NCI-H2107 treated with DMSO at 0.1 percent for 48 hours (cell line): Measurements from ENCODE around the gene NF2.
"Not testable (repeated sequence)": the region's sequence is repeated elsewhere in the genome, so short reads cannot be mapped to it uniquely, and the experiment has no call there.

ENCODE experiments used
- DNase-seq: peaks from one replicate; lab custom pipeline; 2025; ENCODE audit not compliant: unreplicated experiment; lab: John Stamatoyannopoulos, UW

Gene NF2

GRCh38 chr22:29603358-29604075 is at the start of gene NF2:
Gene NF2, plus strand, starts transcription at chr22:29603633. Its CDS starts 366 bp downstream, at chr22:29603999.
- DNase-seq, result peak; percentile 81

GRCh38 chr22:29555065-29555644 is 48.3 kb upstream of the NF2 start:
- no peak for DNase-seq

GRCh38 chr22:29559030-29559429 is 44.4 kb upstream of the NF2 start:
- DNase-seq, result no peak

GRCh38 chr22:29559853-29560252 is 43.6 kb upstream of the NF2 start:
- no peak for DNase-seq

DNA sequence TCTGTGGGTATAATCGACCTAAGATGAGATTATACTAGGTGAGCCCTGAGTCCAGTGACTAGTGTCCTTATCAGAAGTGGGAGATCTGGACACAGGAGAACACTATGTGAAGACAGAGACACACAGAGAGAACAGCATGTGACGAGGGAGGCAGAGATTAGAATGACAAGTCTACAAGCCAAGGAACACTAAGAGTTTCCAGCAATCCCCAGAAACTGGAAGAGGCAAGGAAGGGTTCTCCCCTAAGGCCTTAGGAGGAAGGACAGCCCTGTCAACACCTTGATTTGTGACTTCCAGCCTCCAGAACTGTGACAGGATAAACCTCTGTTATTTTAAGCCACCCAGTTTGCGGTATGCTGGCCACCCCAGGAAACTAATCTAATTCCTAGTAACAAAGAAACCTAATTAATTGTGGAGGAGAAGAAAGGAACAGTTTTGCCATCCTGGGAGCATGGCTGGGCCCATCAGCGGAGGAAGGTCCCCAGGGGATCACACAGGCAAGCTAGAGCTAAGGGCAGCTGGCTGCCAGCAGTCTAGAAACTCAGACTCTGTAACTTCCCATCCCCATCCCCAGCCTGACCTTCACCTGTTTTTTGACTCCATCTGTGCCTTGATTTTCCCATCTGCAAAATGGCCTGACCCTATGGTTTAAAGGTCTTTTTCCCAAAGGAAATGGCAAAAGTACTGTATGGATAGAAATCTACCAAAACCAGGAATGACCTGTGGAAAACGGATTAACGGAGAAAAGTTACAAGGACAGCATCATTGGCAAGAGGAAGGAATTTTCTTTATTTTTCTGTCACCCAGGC is 39.6 kb upstream of the NF2 start:
- DNase-seq, result no peak

- not testable (repeated sequence) for DNase-seq
Observed at GRCh38 chr22:29566513-29566912, 36.9 kb upstream of the NF2 start.

- no peak for DNase-seq
Observed at GRCh38 chr22:29567338-29567737, 36.1 kb upstream of the NF2 start.

- no peak for DNase-seq
Observed at GRCh38 chr22:29569011-29569678, 34.3 kb upstream of the NF2 start.

GRCh38 chr22:29570456-29570855 is 33.0 kb upstream of the NF2 start:
- DNase-seq, result no peak

GRCh38 chr22:29570912-29571549 is 32.4 kb upstream of the NF2 start:
- no peak for DNase-seq

GRCh38 chr22:29574762-29575450 is 28.5 kb upstream of the NF2 start:
- no peak for DNase-seq

- no peak for DNase-seq
Observed at GRCh38 chr22:29578462-29579200, 24.8 kb upstream of the NF2 start.

DNA sequence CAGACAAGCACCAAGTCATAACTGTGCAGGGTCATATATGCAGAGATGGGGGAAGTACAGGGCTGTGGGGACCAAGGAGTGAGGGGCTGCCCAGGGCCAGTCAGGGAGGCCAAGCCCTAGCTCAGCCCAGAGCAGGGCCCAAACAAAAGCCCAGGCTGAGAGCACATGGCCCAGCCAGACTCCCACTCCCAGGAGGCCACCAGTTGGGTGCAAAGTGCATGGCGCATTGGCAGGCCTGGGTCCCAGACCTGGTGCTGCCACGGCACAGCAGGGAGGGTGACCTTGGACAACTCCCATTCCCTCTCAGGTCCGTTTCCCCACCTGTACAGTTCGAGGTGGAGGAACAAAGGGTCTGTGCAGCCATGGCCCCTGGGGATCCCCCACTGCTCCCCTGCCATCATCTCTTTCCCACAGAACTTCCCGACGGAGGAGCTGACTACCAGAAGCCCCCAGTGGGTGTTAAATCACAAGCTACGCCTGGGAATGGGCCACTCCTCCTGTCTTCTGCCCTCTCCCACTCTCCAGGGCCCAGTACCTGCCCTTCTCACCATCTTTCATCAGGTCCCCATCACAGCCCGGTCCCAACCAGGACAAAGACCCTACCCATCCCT is 23.1 kb upstream of the NF2 start:
- no peak for DNase-seq

DNA sequence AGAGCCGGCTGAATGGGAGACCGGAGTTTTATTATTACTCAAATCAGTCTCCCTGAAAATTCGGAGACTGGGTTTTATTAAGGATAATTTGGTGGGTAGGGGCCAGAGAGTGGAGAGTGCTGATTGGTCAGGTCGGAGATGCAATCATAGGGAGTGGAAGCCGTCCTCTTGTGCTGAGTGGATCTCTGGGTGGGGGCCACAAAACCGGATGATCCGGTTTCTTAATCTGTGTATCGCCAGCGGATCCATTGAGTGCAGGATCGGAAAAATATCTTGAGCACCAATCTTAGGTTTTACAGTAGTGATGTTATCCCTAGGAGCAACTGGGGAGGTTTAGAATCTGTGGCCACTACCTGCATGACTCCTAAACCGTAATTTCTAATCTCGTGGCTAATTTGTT is 21.6 kb upstream of the NF2 start:
- no peak for DNase-seq

DNA sequence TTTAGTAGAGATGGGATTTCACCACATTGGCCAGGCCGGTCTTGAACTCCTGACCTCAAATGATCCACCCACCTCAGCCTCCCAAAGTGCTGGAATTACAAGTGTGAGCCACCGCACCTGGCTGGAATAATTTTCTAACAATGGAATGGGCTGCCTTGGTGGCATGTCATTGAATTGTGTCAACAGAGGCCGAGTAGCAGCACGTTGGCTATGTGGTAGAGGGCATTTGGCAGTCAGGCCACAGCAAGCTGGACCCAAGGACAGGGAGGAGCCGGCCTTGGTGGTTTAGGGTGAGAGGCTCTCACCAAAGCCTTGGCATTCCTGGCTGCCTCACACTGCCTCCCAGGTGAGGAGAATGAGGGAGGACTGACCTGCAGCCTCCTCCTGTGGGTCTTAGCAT is 18.5 kb upstream of the NF2 start:
- no peak for DNase-seq

DNA sequence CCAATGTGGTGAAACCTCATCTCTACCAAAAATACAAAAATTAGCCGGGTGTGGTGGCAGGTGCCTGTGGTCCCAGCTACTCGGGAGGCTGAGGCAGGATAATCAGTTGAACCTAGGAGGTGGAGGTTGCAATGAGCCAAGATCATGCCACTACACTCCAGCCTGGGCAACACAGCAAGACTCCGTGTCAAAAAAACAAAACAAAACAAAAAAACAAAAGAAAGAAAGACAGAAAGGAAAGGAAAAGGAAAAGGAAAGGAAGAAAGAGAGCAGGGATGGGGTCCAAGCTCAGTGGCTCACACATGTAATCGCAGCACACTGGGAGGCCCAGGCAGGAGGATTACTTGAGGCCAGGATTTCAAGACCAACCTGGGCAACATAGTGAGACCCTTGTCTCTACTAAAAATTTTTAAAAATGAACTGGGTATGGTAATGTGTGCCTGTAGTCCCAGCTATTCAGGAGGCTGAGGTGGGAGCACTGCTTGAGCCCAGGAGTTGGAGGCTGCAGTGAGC is 17.2 kb upstream of the NF2 start:
- not testable (repeated sequence) for DNase-seq

DNA sequence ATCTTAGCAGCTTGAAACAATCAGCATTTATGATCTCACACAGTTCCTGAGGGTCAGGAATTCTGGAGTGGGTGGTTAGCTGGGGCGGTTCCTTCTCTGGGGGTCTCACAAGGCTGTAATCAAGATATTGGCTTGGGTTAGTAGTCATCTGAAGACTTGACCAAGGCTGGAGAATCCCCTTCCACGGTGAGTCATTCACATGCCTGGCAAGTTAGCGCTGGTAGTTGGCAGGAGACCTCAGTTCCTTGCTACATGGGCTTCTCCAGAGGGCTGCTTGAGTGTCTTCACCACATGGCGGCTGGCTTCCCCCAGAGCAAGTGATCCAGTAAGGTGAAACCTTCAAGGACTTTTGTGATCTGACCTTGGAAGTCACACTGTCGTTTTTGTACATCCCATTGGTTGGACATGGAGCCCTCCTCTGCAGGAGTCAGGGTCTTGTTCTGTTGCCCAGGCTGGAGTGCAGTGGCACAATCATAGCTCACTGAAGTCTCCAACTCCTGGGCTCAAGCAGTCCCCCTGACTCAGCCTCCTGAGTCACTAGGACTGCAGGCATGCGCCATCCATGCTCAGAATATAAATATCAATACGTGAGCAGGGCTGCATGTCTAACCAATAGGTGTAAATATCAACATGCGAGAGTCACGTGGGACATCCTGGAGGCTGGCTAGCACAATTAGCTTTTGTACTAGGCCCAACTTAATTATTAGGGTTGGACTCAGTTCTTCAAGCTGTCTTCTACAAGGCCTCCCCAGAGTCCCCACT is 15.3 kb upstream of the NF2 start:
- DNase-seq, result no peak

GRCh38 chr22:29593923-29594322 is 9.5 kb upstream of the NF2 start:
- no peak for DNase-seq
